ENCODE results near the gene GALK2. TPM values are rescaled to one million over a fixed set of nuclear protein-coding genes. Genes with fewer than 3 reads are reported as not detected.
A peak's percentile ranks its signal among the peaks of the same experiment; 100 is the strongest.

Gene GALK2
- total RNA-seq, 1 experiment from 2014 or later: 13.7 TPM

DNA sequence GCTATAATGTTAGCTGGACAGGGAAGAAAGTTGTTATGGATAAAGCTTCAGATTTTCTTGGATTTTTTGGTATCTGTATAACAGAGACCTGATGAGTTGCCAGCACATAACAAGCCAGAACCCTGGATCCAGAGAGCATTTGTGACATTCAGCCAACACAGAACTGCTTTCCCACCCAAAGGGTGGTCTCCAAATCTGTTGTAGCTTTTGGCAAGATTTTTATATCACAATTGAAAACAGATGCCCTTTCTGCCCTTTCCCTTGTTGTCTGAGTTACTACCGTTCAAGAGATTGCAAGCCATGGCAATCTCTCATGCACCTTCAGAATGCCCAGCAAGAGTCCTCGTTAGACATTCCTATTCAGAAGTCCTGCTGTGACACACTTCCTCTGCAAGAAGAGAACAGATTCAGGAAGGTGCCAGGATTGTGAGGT lies 145.4 kb downstream of the GALK2 start:
- Histone ChIP-seq H4K5ac (ENCODE audit: insufficient read length, low read depth, low read length) (no peak overlapping the region), H2BK5ac (ENCODE audit: insufficient read length, low read length) (no peak overlapping the region), H3K27ac (ENCODE audit: insufficient read length, low read depth, low read length) (no peak overlapping the region), H3K4me2 (ENCODE audit: insufficient read depth, insufficient read length, low read length) (peak overlapping the region; percentile 9), H2BK12ac (ENCODE audit: insufficient read length, low read depth, low read length) (no peak overlapping the region), H3K18ac (ENCODE audit: insufficient read length, low read depth, low read length) (no peak overlapping the region), H3K23me2 (ENCODE audit: insufficient read length, low read depth, low read length, poor library complexity, severe bottlenecking) (no peaks in the 10 kb centered on the region), H3K9ac (ENCODE audit: extremely low read depth, insufficient read length, low read length) (no peak overlapping the region), H4K20me1 (ENCODE audit: control insufficient read depth, insufficient read depth, insufficient read length) (no peaks in the 10 kb centered on the region), H2AFZ (ENCODE audit: low read length) (no peak overlapping the region), H3K23ac (ENCODE audit: insufficient read length, low read depth, low read length) (no peak overlapping the region), H4K91ac (ENCODE audit: insufficient read length, low read depth, low read length) (no peak overlapping the region), H3T11ph (ENCODE audit: low read length) (no peak overlapping the region), H3K56ac (ENCODE audit: insufficient read length, low read depth, low read length) (no peak overlapping the region), H3K9me3 (ENCODE audit: control insufficient read depth, low read depth, low read length) (no peaks in the 10 kb centered on the region), H2BK120ac (ENCODE audit: low read depth, low read length, poor library complexity, severe bottlenecking) (no peak overlapping the region), H4K8ac (replicated peaks; ENCODE audit: insufficient read length, low read depth, low read length) (no peak overlapping the region), H2BK15ac (ENCODE audit: low read depth, low read length) (no peak overlapping the region), H2AK5ac (ENCODE audit: insufficient read length, low read length) (no peak overlapping the region), H3K79me1 (ENCODE audit: insufficient read depth, low read depth, low read length, poor library complexity, severe bottlenecking) (no peaks in the 10 kb centered on the region), H3K14ac (ENCODE audit: insufficient read depth, low read length) (no peak overlapping the region), H2BK20ac (ENCODE audit: low read depth, low read length, poor library complexity, severe bottlenecking) (no peak overlapping the region), H3K79me2 (ENCODE audit: insufficient read depth, low read length) (no peaks in the 10 kb centered on the region), H3K4ac (ENCODE audit: low read depth, low read length) (no peak overlapping the region), H3K4me1 (ENCODE audit: insufficient read depth, low read length) (peaks cover 4% of the 10 kb centered on the region; the same call in 1 of the 2 replicates), H3K27me3 (ENCODE audit: insufficient read depth, low read length) (no peaks in the 10 kb centered on the region)
- no CpG with 5 or more reads among the region's 2 CpGs for WGBS (ENCODE audit: extremely low coverage, insufficient read length, low lambda C conversion rate)
- no peaks in the 10 kb centered on the region for H3K27me3 Mint-ChIP-seq (ENCODE audit: low read depth)
- H3K4me3 Mint-ChIP-seq: no peak overlapping the region
- peak overlapping the region; percentile 36 to 88 (median 79); a peak in 6 of 7 replicates for H3K27ac Mint-ChIP-seq
- peaks cover 22% of the 10 kb centered on the region in 2 experiments for H3K4me1 Mint-ChIP-seq
- TF ChIP-seq CTCF (conservative IDR thresholded peaks at IDR 0.05): no peak
- peak; percentile 55 for DNase-seq
- no peaks in the 10 kb centered on the region; a peak in 1 of 5 replicates for H3K9me3 Mint-ChIP-seq
- peaks cover 0 to 10% (median 0%) of the 10 kb centered on the region in 3 experiments; a peak in 3 of 7 replicates for H3K36me3 Mint-ChIP-seq (ENCODE audit: insufficient read depth in 1 of 3, low read depth in 3 of 3)
